Fibroblast of pulmonary artery (primary cell): ENCODE results near the gene NFS1.

Experiments
- DNase-seq: peaks from one replicate; pipeline ENCODE4 v3.0.0-alpha.2; 2010; ENCODE audit warnings: low read depth
- H3K4me3 ChIP-seq: replicated peaks from 2 replicates; pipeline ENCODE4 v1.5.1; 2011; ENCODE audit warnings: low read depth, mild to moderate bottlenecking, control low read depth, low read length, moderate library complexity
- TF ChIP-seq, protein P1 (sequence below): IDR thresholded peaks from 2 replicates; pipeline ENCODE4 v1.5.1; 2011; ENCODE audit warnings: mild to moderate bottlenecking, control low read depth, low read length, inconsistent platforms; ENCODE audit errors: missing control alignments

Gene NFS1

DNA sequence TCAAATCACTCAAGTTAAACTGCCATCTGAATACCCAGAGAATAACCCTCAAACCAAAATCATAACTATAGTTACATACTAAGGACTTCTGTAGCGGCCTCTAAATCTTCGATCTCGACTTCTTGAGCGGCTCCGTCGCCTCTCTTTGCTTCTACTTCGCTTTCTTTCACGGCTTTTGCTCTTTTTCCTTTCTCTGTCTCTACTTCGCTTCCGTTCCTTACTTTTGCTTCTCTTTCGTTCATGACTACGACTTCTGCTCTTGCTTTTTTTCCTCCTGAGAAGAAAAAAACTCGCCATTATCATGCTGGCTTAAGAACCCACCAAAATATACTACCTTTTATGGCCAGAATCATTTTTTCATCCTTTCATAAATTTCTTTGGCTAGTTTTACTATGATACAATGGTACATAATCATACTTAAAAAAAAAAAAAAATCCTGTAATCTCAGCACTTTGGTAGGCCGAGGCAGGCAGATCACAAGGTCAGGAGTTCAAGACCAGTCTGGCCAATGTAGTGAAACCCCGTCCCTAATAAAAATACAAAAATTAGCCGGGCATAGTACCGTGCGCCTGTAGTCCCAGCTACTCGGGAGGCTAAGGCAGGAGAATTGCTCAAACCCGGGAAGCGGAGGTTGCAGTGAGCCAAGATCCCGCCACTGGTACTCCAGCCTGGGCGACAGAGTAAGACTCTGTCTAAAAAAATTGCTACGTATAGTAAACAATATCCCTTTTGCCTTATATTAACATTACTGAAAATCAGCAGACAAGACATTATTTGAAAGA is 32.9 kb upstream of the NFS1 start:
- TF ChIP-seq, protein P1, sequence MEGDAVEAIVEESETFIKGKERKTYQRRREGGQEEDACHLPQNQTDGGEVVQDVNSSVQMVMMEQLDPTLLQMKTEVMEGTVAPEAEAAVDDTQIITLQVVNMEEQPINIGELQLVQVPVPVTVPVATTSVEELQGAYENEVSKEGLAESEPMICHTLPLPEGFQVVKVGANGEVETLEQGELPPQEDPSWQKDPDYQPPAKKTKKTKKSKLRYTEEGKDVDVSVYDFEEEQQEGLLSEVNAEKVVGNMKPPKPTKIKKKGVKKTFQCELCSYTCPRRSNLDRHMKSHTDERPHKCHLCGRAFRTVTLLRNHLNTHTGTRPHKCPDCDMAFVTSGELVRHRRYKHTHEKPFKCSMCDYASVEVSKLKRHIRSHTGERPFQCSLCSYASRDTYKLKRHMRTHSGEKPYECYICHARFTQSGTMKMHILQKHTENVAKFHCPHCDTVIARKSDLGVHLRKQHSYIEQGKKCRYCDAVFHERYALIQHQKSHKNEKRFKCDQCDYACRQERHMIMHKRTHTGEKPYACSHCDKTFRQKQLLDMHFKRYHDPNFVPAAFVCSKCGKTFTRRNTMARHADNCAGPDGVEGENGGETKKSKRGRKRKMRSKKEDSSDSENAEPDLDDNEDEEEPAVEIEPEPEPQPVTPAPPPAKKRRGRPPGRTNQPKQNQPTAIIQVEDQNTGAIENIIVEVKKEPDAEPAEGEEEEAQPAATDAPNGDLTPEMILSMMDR, result no peak
- no peak overlapping the region for H3K4me3 ChIP-seq

GRCh38 chr20:35731469-35731788 is 32.3 kb upstream of the NFS1 start:
- H3K4me3 ChIP-seq, result no peak overlapping the region
- TF ChIP-seq, protein P1, result no peak
- DNase-seq, result no peak

More for the DNA sequence above, 32.9 kb upstream of the NFS1 start:
- no peak for DNase-seq

- no peak for DNase-seq
- TF ChIP-seq, protein P1, result no peak
- no peak overlapping the region for H3K4me3 ChIP-seq
These were observed 31.7 kb upstream of the NFS1 start for GRCh38 chr20:35730583-35731468.

- TF ChIP-seq, protein P1, result no peak
These were observed 30.9 kb upstream of the NFS1 start for GRCh38 chr20:35729836-35730582.

GRCh38 chr20:35729283-35729807 is 30.2 kb upstream of the NFS1 start:
- TF ChIP-seq, protein P1, result no peak
- no peak overlapping the region for H3K4me3 ChIP-seq
- no peak for DNase-seq

More at GRCh38 chr20:35729836-35730582, 30.9 kb upstream of the NFS1 start:
- H3K4me3 ChIP-seq, result no peak overlapping the region
- no peak for DNase-seq

GRCh38 chr20:35726842-35727711 is 27.9 kb upstream of the NFS1 start:
- H3K4me3 ChIP-seq, result no peak overlapping the region
- TF ChIP-seq, protein P1, result no peak
- DNase-seq, result no peak
